PC-3 (cell line): ENCODE results near the gene TNFAIP8L3. TPM values are rescaled to one million over a fixed set of nuclear protein-coding genes. Genes with fewer than 3 reads are reported as not detected.

Source experiments
- ATAC-seq: fragments of 200-7000 bp; cut with Tn5 transposase; 2 replicates; pipeline ENCODE4 v1.9.1; 2020; ENCODE audit warnings: mild to moderate bottlenecking, moderate library complexity
- BruUV-seq: library from RNA; stranded (reverse); fragments of 400-500 nt; replicated peaks from 2 replicates; lab custom pipeline; 2021; lab: Mats Ljungman, UMichigan
- CTCF ChIA-PET: fragments of 300-600 bp; sonication (Branson Sonifier 250); formaldehyde crosslinking; loops from one replicate; lab custom pipeline; 2022; ENCODE audit warnings: antibody characterized with exemption; lab: Charles Lee
- POLR2A ChIA-PET: fragments of 300-600 bp; sonication (Branson Sonifier 250); formaldehyde crosslinking; loops from one replicate; lab custom pipeline; 2022; ENCODE audit warnings: antibody characterized with exemption; ENCODE audit not compliant: unreplicated experiment; lab: Charles Lee
- DNase-seq: peaks from one replicate; pipeline ENCODE4 v3.0.0-alpha.2; 2015
- H2AFZ ChIP-seq: fragments of 300-600 bp; sonication (generic); 2 replicates; pipeline ENCODE4 v1.6.0; 2016; ENCODE audit warnings: antibody characterized with exemption, low read length
- H3F3A ChIP-seq: fragments of 300-600 bp; sonication (generic); one replicate; pipeline ENCODE4 v1.6.0; 2017; ENCODE audit warnings: antibody characterized with exemption, low read length, control low read depth, mild to moderate bottlenecking; ENCODE audit not compliant: unreplicated experiment
- H3K27ac ChIP-seq: fragments of 300-600 bp; sonication (generic); 2 replicates; pipeline ENCODE4 v1.5.1; 2016; ENCODE audit warnings: mild to moderate bottlenecking, low read length
- H3K27me3 ChIP-seq: fragments of 300-600 bp; sonication (generic); 2 replicates; pipeline ENCODE4 v1.6.1; 2016; ENCODE audit warnings: low read length, mixed read lengths
- H3K36me3 ChIP-seq: fragments of 300-600 bp; sonication (generic); 2 replicates; pipeline ENCODE4 v1.6.1; 2016; ENCODE audit warnings: low read depth, mixed run types, low read length, mixed read lengths
- H3K4me1 ChIP-seq: fragments of 300-600 bp; sonication (generic); 2 replicates; pipeline ENCODE4 v1.5.1; 2016; ENCODE audit warnings: low read length; ENCODE audit not compliant: insufficient read depth
- H3K4me2 ChIP-seq: fragments of 300-600 bp; sonication (generic); 2 replicates; pipeline ENCODE4 v1.6.0; 2016; ENCODE audit warnings: low read length
- H3K4me3 ChIP-seq: fragments of 300-600 bp; sonication (generic); 2 replicates; pipeline ENCODE4 v1.5.1; 2016; ENCODE audit warnings: mild to moderate bottlenecking, low read length, mixed read lengths
- H3K79me2 ChIP-seq: fragments of 300-600 bp; sonication (generic); 2 replicates; pipeline ENCODE4 v1.6.1; 2017; ENCODE audit warnings: low read length, mixed read lengths
- H3K9ac ChIP-seq: fragments of 300-600 bp; sonication (generic); 2 replicates; pipeline ENCODE4 v1.6.0; 2016; ENCODE audit warnings: mild to moderate bottlenecking, low read length
- H3K9me2 ChIP-seq: fragments of 300-600 bp; sonication (generic); replicated peaks from 2 replicates; pipeline ENCODE4 v1.6.1; 2016; ENCODE audit warnings: mixed run types, low read length, mixed read lengths
- H3K9me3 ChIP-seq: fragments of 300-600 bp; sonication (generic); 2 replicates; pipeline ENCODE4 v1.6.1; 2016; ENCODE audit warnings: low read length, mixed read lengths
- H4K20me1 ChIP-seq: fragments of 300-600 bp; sonication (generic); 2 replicates; pipeline ENCODE4 v1.6.1; 2016; ENCODE audit warnings: low read length, mixed read lengths
- CTCF ChIP-seq: fragments of 300-600 bp; sonication (generic); conservative IDR thresholded peaks from 2 replicates; pipeline ENCODE4 v1.5.1; 2017; ENCODE audit warnings: antibody characterized with exemption, low read depth, mild to moderate bottlenecking, low read length
- EZH2 ChIP-seq: fragments of 300-600 bp; sonication (generic); IDR thresholded peaks from one replicate; pipeline ENCODE4 v1.6.1; 2017; ENCODE audit warnings: antibody characterized with exemption, mild to moderate bottlenecking, low read length; ENCODE audit not compliant: unreplicated experiment
- EZH2phosphoT487 ChIP-seq: fragments of 300-600 bp; sonication (generic); IDR thresholded peaks from 2 replicates; pipeline ENCODE4 v1.6.1; 2018; ENCODE audit warnings: mild to moderate bottlenecking, antibody characterized with exemption, low read length, borderline replicate concordance
- intact Hi-C: fragments of 100-400 bp; cut with micrococcal nuclease; formaldehyde crosslinking; loops from 2 replicates; pipeline ENCODE4 v1.9.0; 2023
- total RNA-seq: library from RNA; depleted of rRNA; stranded (reverse); fragments of >200 nt; gene quantifications from 2 replicates; pipeline ENCODE4 v1.2.3, GENCODE V29; 2014

The TNFAIP8L3 gene
- total RNA-seq, 1 experiment from 2014 or later = not detected

- H3K36me3 ChIP-seq = no peaks in the 10 kb centered on the region
- H3K27ac ChIP-seq = peak overlapping the region; percentile 75
- ChIA-PET POLR2A (interaction anchor here (0.6 kb wide), 1 partner anchor 466 kb away, joined by 5 read pairs; no protein-coding TSS in a partner anchor), CTCF (no interaction called here)
- BruUV-seq = no TSS peak
- no peaks in the 10 kb centered on the region for H3F3A ChIP-seq
- H2AFZ ChIP-seq = peak overlapping the region; percentile 58
- TF ChIP-seq CTCF (no peak), EZH2phosphoT487 (no peak)
- peaks cover 15% of the 10 kb centered on the region for H3K4me1 ChIP-seq
- intact Hi-C loops = no loop called here
- no peaks in the 10 kb centered on the region for H3K9me2 ChIP-seq
- no peaks in the 10 kb centered on the region for H3K9me3 ChIP-seq
- no peaks in the 10 kb centered on the region for H3K27me3 ChIP-seq
- H3K4me2 ChIP-seq = peak overlapping the region; percentile 60
- H4K20me1 ChIP-seq = no peaks in the 10 kb centered on the region
- H3K4me3 ChIP-seq = no peak overlapping the region
- peak overlapping the region; percentile 21; the same call in 1 of the 2 replicates for H3K9ac ChIP-seq
- ATAC-seq (peak; percentile 98), DNase-seq (peak; percentile 92)
- H3K79me2 ChIP-seq = no peaks in the 10 kb centered on the region
Measured at GRCh38 chr15:51030649-51031316, 63.9 kb downstream of the TNFAIP8L3 start.

- no peaks in the 10 kb centered on the region for H4K20me1 ChIP-seq
- no peak overlapping the region for H3K4me2 ChIP-seq
- TF ChIP-seq EZH2 = no peak
- TF ChIP-seq CTCF = no peak
- no peak for TF ChIP-seq EZH2phosphoT487
- no peaks in the 10 kb centered on the region for H3F3A ChIP-seq
- no peaks in the 10 kb centered on the region for H3K9me2 ChIP-seq
- ATAC-seq (no peak), DNase-seq (no peak)
- no peaks in the 10 kb centered on the region for H3K27me3 ChIP-seq
- H3K27ac ChIP-seq = no peak overlapping the region
- no peak overlapping the region for H3K4me3 ChIP-seq
- ChIA-PET CTCF (no interaction called here), POLR2A (no interaction called here)
- H3K9ac ChIP-seq = no peak overlapping the region
- intact Hi-C loops = no loop called here
- peaks cover 7% of the 10 kb centered on the region for H3K4me1 ChIP-seq
- no peaks in the 10 kb centered on the region for H3K79me2 ChIP-seq
- no peaks in the 10 kb centered on the region for H3K36me3 ChIP-seq
- H3K9me3 ChIP-seq = no peaks in the 10 kb centered on the region
- H2AFZ ChIP-seq = no peak overlapping the region
- BruUV-seq = no TSS peak
Measured at GRCh38 chr15:51025454-51025846, 69.3 kb downstream of the TNFAIP8L3 start.

- TF ChIP-seq EZH2 (no peak), EZH2phosphoT487 (no peak), CTCF (no peak)
- intact Hi-C loops = no loop called here
- Histone ChIP-seq H2AFZ (no peak overlapping the region), H3K9ac (no peak overlapping the region), H3K36me3 (no peaks in the 10 kb centered on the region), H3K9me3 (no peaks in the 10 kb centered on the region), H4K20me1 (no peaks in the 10 kb centered on the region), H3K4me1 (peaks cover 2% of the 10 kb centered on the region), H3K4me2 (no peak overlapping the region), H3F3A (no peaks in the 10 kb centered on the region), H3K27me3 (no peaks in the 10 kb centered on the region), H3K27ac (no peak overlapping the region), H3K4me3 (no peak overlapping the region), H3K79me2 (no peaks in the 10 kb centered on the region), H3K9me2 (no peaks in the 10 kb centered on the region)
- DNase-seq (no peak), ATAC-seq (no peak)
- CTCF ChIA-PET = no interaction called here
- no TSS peak for BruUV-seq
- POLR2A ChIA-PET = no interaction called here
Measured at GRCh38 chr15:51024735-51025453, 69.8 kb downstream of the TNFAIP8L3 start.
